Neutrophil (primary cell): ENCODE data around the gene MFAP2.

Experiments
- H3K27ac ChIP-seq: fragments of 200-600 bp; sonication (generic); 2 replicates; pipeline ENCODE4 v1.5.1; 2016; ENCODE audit warnings: mild to moderate bottlenecking, moderate library complexity
- H3K27me3 ChIP-seq: fragments of 200-600 bp; sonication (generic); 2 replicates; pipeline ENCODE4 v1.6.0; 2016; ENCODE audit warnings: mild to moderate bottlenecking
- H3K36me3 ChIP-seq: fragments of 200-600 bp; sonication (generic); 2 replicates; pipeline ENCODE4 v1.5.1; 2017
- H3K4me1 ChIP-seq, 2 experiments: fragments of 200-600 bp in 1 of 2; sonication (generic) in 1 of 2; 1 replicate in 1 of 2; 2 replicates in 1 of 2; pipeline versions ENCODE4 v1.5.1 to v1.6.1; 2013 to 2016; ENCODE audit warnings: low read depth in 1 of 2, low read length in 1 of 2, mild to moderate bottlenecking in 1 of 2, moderate library complexity in 1 of 2; ENCODE audit not compliant: control insufficient read depth in 1 of 2, insufficient read depth in 1 of 2
- H3K4me3 ChIP-seq, 2 experiments: fragments of 200-600 bp in 1 of 2; sonication (generic) in 1 of 2; 1 replicate in 1 of 2; 2 replicates in 1 of 2; pipeline ENCODE4 v1.5.1; 2013 to 2016; ENCODE audit warnings: low read depth in 1 of 2, low read length in 1 of 2, mild to moderate bottlenecking in 1 of 2, moderate library complexity in 1 of 2
- H3K9me3 ChIP-seq: fragments of 200-600 bp; sonication (generic); 2 replicates; pipeline ENCODE4 v1.5.1; 2016
- CTCF ChIP-seq: fragments of 200-600 bp; sonication (generic); IDR thresholded peaks from 2 replicates; pipeline ENCODE4 v1.5.1; 2016; ENCODE audit warnings: antibody characterized with exemption

Gene MFAP2

DNA sequence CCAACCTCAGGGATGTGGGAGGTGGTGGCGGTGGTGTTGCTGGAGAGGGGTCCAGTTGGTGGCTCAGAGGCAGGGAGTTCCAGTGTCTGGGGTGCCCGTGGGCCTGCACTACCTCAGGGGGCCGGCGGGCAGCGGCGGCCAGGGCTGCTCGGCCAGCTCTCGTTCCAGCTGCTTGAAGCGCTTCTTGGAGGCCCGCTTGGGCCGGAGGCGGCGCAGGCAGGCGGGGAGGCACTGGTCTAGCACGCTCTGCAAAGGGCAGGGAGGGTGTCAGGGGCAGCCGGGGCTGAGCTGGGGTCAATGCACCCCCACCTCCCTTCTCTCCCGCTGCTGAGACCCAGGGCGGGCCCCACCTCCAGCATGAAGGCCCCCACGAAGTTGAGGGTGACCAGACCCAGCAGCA, 5.7 kb upstream of the MFAP2 start:
- no peaks in the 10 kb centered on the region for H3K9me3 ChIP-seq
- no peaks in the 10 kb centered on the region for H3K4me1 ChIP-seq
- H3K4me3 ChIP-seq = no peak overlapping the region
- no peak overlapping the region for H3K27ac ChIP-seq
- no peak for TF ChIP-seq CTCF
- peaks cover 66% of the 10 kb centered on the region for H3K36me3 ChIP-seq
- peaks cover 23% of the 10 kb centered on the region for H3K27me3 ChIP-seq

DNA sequence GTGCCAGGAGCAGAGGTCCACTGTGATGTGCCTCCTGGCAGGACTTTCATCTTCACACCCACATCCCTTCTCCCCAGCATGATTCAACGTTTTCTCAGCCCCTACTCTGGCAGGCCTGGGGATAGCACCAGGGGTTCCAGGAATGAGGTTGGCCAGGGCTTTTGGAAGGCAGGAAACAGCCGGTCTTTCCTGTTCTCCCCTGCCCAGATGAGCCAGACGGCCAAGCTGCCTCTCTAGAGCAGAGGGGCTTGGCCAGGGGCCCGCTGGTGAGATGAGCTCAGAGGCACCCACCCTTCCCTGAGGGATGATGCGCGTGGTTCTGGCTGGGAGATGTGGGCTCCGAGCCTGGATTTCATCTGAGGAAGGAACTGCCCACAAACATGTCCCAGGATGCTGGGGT, 4.3 kb upstream of the MFAP2 start:
- peaks cover 0 to 3% of the 10 kb centered on the region in 2 experiments for H3K4me1 ChIP-seq

GRCh38 chr1:16983649-16984048, 3.2 kb upstream of the MFAP2 start:
- Histone ChIP-seq H3K36me3 (peaks cover 41% of the 10 kb centered on the region), H3K4me1 (peaks cover 0 to 3% of the 10 kb centered on the region in 2 experiments), H3K4me3 (no peak overlapping the region), H3K27me3 (peaks cover 47% of the 10 kb centered on the region), H3K27ac (no peak overlapping the region), H3K9me3 (no peaks in the 10 kb centered on the region)
- TF ChIP-seq CTCF = no peak

More for the DNA sequence above, 4.3 kb upstream of the MFAP2 start:
- no peak for TF ChIP-seq CTCF
- Histone ChIP-seq H3K9me3 (no peaks in the 10 kb centered on the region), H3K27ac (no peak overlapping the region), H3K36me3 (peaks cover 52% of the 10 kb centered on the region), H3K27me3 (peaks cover 37% of the 10 kb centered on the region), H3K4me3 (no peak overlapping the region)

DNA sequence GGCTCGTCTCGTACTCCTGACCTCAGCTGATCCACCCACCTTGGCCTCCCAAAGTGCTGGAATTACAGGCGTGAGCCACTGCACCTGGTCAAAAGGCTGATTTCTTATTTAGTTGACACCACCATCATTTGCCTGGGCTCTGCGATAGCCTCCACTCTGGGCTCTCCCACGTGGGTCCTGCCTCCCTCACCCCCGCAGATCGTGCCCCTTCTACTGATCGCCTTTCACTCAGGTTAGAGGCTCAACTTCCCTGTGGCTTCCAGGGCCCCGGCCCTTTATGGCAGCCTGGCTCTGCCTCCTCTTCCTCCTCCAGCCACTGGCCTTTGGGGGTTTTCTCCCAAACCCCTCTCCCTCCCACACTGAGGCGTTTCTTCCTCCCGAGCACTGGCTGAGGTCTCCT, 2.5 kb upstream of the MFAP2 start:
- no peak overlapping the region for H3K27ac ChIP-seq
- peaks cover 55% of the 10 kb centered on the region for H3K27me3 ChIP-seq
- peaks cover 0 to 3% of the 10 kb centered on the region in 2 experiments for H3K4me1 ChIP-seq
- no peak for TF ChIP-seq CTCF
- H3K36me3 ChIP-seq = peaks cover 34% of the 10 kb centered on the region
- H3K9me3 ChIP-seq = no peaks in the 10 kb centered on the region
- no peak overlapping the region for H3K4me3 ChIP-seq

- Histone ChIP-seq H3K4me1 (peaks cover 0 to 3% of the 10 kb centered on the region in 2 experiments), H3K36me3 (peaks cover 19% of the 10 kb centered on the region), H3K9me3 (no peaks in the 10 kb centered on the region), H3K27me3 (peaks cover 58% of the 10 kb centered on the region), H3K4me3 (no peak overlapping the region), H3K27ac (no peak overlapping the region)
- TF ChIP-seq CTCF = no peak
Observed at GRCh38 chr1:16981269-16981849, 939 bp upstream of the MFAP2 start.
